HEK293T (cell line): ENCODE data around the gene TAF1C.

Experiments used
- CTCF ChIA-PET: fragments of 350-600 bp; formaldehyde crosslinking; extraction: SDS; loops from one replicate; lab custom pipeline; 2021; ENCODE audit warnings: antibody characterized with exemption, inconsistent platforms; lab: Yijun Ruan, JAX
- POLR2A ChIA-PET: fragments of 350-600 bp; formaldehyde crosslinking; extraction: SDS; loops from one replicate; lab custom pipeline; 2020; ENCODE audit warnings: antibody characterized with exemption, inconsistent platforms; lab: Yijun Ruan, JAX
- DNase-seq: peaks from one replicate; pipeline ENCODE4 v3.0.0; 2012; ENCODE audit warnings: mixed read lengths; ENCODE audit errors: extremely low spot score
- ARNT ChIP-seq: fragments of 450-650 bp; IDR thresholded peaks from 2 replicates; pipeline ENCODE4 v1.6.1; 2017; ENCODE audit warnings: mild to moderate bottlenecking
- BHLHE40 ChIP-seq: fragments of 450-650 bp; IDR thresholded peaks from 2 replicates; pipeline ENCODE4 v1.6.1; 2016; ENCODE audit warnings: mild to moderate bottlenecking, moderate library complexity, borderline replicate concordance
- CTBP1 ChIP-seq: fragments of 450-650 bp; IDR thresholded peaks from 2 replicates; pipeline ENCODE4 v1.6.1; 2016; ENCODE audit warnings: borderline replicate concordance
- ELF4 ChIP-seq: fragments of 450-650 bp; IDR thresholded peaks from 2 replicates; pipeline ENCODE4 v1.6.1; 2017; ENCODE audit warnings: antibody characterized with exemption
- FOXA1 ChIP-seq: fragments of 450-650 bp; IDR thresholded peaks from 2 replicates; pipeline ENCODE4 v1.6.1; 2016; ENCODE audit warnings: mild to moderate bottlenecking
- FOXK2 ChIP-seq: fragments of 450-650 bp; IDR thresholded peaks from 2 replicates; pipeline ENCODE4 v1.6.1; 2016; ENCODE audit warnings: mild to moderate bottlenecking
- FOXM1 ChIP-seq: fragments of 450-650 bp; IDR thresholded peaks from 2 replicates; pipeline ENCODE4 v1.6.1; 2017; ENCODE audit warnings: mild to moderate bottlenecking, borderline replicate concordance
- HDGF ChIP-seq: fragments of 450-650 bp; IDR thresholded peaks from 2 replicates; pipeline ENCODE4 v1.6.1; 2017; ENCODE audit warnings: antibody characterized with exemption, borderline replicate concordance
- L3MBTL2 ChIP-seq: fragments of 450-650 bp; conservative IDR thresholded peaks from 2 replicates; pipeline ENCODE4 v1.6.1; 2016; ENCODE audit warnings: mild to moderate bottlenecking
- LEF1 ChIP-seq: fragments of 450-650 bp; IDR thresholded peaks from 2 replicates; pipeline ENCODE4 v1.6.1; 2017; ENCODE audit warnings: mild to moderate bottlenecking, borderline replicate concordance
- NFRKB ChIP-seq: fragments of 450-650 bp; IDR thresholded peaks from 2 replicates; pipeline ENCODE4 v1.6.1; 2016; ENCODE audit warnings: mild to moderate bottlenecking, moderate library complexity
- SP1 ChIP-seq: fragments of 450-650 bp; IDR thresholded peaks from 2 replicates; pipeline ENCODE4 v1.6.1; 2017
- SUZ12 ChIP-seq: fragments of 450-650 bp; IDR thresholded peaks from 2 replicates; pipeline ENCODE4 v1.6.1; 2016; ENCODE audit warnings: mild to moderate bottlenecking
- TARDBP ChIP-seq: fragments of 450-650 bp; IDR thresholded peaks from 2 replicates; pipeline ENCODE4 v1.6.1; 2016
- ZNF384 ChIP-seq: fragments of 450-650 bp; IDR thresholded peaks from 2 replicates; pipeline ENCODE4 v1.6.1; 2016
- TF ChIP-seq, protein P1 (sequence below): fragments of 450-650 bp; IDR thresholded peaks from 2 replicates; pipeline ENCODE4 v1.6.1; 2016

The TAF1C gene

DNA sequence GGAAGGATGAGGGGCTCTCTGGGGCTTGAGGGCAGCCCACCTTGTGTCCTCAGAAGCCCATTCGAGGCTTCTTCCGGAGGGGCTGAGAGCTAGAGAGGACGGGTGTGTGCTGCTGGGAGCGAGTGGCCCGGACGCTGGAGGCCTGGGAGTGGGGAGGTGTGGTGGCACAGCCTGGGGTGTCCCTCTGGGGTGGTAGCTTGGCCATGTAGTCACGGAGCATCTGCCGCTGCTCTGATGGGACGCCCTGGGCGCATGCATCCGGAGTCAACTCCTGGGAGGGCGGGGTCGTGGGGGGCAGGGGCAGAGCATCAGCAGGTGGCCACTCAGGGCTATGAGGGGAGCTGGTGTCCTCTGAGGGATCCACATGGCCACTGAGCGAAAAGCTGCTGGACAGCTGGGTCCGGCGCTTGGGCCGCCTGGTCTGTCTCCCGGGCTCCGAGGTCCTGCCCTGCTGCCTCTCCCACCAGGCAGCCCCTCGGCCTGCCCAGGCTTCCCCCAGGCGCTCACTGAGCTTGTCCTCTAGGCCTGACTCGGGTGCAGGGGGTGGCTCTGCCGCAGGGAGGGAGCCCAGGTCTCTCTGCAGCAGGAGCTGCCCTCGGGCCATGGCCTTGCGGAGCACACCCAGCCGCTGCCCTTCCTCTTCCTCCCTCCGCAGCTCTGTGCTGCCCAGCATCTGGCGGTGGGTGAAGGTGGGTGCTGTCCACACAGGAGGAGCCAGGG lies 7.8 kb downstream of the TAF1C start:
- CTCF ChIA-PET = interaction anchor here (0.7 to 2.2 kb wide), 3 partner anchors 8 to 222 kb away, joined by 3 to 8 read pairs (median 3); partner anchors contain the start of gene TAF1C

DNA sequence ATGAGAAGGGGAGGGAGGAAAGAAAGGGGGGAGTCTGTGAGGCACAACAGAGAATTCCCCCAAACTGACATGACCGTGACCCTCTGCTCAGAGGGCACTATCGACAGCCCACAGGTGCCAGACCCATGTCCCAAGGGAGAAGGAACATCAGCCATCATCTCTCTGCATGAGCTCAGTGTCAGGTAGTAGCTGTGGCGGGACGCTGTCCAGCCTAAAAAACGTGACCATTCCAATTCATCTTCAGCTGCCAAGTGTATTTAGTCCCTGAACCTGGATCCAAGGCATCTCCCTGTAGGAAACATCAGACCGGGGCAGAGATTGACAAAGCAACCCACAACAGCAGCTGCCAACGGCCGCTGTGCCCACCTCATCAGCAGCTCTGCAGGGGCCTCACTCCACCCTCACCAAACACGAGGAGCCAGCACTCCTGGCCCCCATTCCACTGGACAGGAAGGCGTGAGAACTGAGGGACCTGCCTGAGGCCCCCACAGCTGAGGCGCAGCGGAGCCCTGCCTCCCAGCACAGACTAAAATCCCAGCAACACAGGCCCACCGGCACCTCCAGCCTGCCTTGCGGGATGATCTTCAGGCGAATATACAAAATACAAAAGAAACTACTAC lies 8.6 kb downstream of the TAF1C start:
- CTCF ChIA-PET = interaction anchor here (0.7 to 2.2 kb wide), 3 partner anchors 9 to 221 kb away, joined by 3 to 8 read pairs (median 3); partner anchors contain the start of gene TAF1C
- DNase-seq = no peak
- POLR2A ChIA-PET = interaction anchor here (1.5 to 2.0 kb wide), 3 partner anchors 9 to 62 kb away, joined by 7 read pairs; partner anchors contain the start of genes MBTPS1 and TAF1C
- no peak for TF ChIP-seq ELF4

More for the DNA sequence above, 7.8 kb downstream of the TAF1C start:
- DNase-seq = no peak
- POLR2A ChIA-PET = interaction anchor here (1.0 to 1.5 kb wide), 2 partner anchors 12 to 62 kb away, joined by 3 to 7 read pairs; partner anchors contain the start of gene MBTPS1
- no peak for TF ChIP-seq FOXM1
- TF ChIP-seq CTBP1 = no peak
- TF ChIP-seq SUZ12 = no peak
- TF ChIP-seq NFRKB = no peak
- TF ChIP-seq HDGF = no peak

DNA sequence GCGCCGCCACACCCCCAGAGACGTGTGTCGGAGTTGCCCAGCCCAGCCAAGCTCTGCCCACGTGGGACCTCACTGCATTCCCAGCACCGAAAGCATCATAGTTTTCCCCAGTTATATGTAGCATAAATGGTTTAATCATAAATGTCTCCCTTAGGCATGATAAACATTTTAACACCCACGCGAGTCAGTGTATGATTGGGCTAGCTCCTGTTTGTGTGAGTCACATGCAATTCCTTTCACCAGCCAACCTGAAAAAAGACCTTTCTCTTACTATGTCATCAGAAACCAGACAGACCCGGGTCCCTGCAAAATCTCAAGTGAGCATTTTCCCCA lies 9.2 kb downstream of the TAF1C start:
- POLR2A ChIA-PET = interaction anchor here (1.5 to 2.0 kb wide), 2 partner anchors 9 to 61 kb away, joined by 7 read pairs; partner anchors contain the start of genes MBTPS1 and TAF1C
- no peak for TF ChIP-seq ZNF384
- CTCF ChIA-PET = interaction anchor here (1.0 to 2.2 kb wide), 2 partner anchors 9 to 62 kb away, joined by 4 to 8 read pairs; partner anchors contain the start of gene TAF1C
- DNase-seq = no peak

DNA sequence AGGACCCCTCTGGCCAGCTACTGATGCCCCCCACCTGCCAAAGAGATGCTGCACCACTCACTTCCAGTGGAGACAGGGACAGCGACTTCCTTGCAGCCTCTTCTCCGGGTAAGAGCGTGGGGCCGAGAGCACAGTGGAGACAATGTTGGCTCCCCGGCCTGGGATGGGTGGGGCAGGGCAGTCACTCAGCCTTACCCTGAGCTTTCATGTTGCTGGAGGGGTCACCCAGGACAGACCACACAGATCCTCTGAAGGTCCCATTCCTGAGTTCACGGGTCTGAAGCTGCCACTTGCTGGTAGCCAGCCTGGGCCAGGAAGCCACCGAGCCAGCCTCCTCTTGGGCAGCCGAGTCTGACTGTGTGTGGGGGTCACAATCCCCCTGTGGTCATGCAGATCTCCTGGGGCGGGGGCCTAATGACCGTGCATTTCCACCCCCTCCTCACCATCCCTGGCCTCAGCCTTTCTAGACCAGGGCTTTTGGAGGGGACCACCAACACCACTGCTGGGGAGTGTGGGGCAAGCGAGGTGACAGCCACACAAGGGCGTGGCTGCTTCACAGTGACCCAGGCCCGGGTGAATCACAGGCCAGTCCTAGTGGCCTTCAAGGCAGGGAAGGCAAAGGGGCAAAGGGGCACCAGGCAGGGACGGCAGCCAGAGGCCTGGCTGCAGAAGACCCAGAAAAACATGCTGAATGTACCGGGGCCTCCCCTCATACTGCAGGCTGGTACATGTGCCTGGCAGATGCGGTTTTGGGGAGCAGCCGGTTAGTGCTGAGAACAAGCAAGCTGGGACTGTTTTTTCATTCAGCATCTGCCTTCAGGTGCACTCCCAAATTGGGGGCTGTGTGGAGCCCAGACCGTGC lies 10.4 kb downstream of the TAF1C start:
- no peak for DNase-seq
- CTCF ChIA-PET = interaction anchor here (1.3 to 2.0 kb wide), 2 partner anchors 10 to 92 kb away, joined by 5 to 7 read pairs; partner anchors contain the start of gene TAF1C
- no peak for TF ChIP-seq NFRKB
- TF ChIP-seq, protein P1, sequence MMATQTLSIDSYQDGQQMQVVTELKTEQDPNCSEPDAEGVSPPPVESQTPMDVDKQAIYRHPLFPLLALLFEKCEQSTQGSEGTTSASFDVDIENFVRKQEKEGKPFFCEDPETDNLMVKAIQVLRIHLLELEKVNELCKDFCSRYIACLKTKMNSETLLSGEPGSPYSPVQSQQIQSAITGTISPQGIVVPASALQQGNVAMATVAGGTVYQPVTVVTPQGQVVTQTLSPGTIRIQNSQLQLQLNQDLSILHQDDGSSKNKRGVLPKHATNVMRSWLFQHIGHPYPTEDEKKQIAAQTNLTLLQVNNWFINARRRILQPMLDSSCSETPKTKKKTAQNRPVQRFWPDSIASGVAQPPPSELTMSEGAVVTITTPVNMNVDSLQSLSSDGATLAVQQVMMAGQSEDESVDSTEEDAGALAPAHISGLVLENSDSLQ = no peak
- TF ChIP-seq SUZ12 = no peak
- TF ChIP-seq FOXM1 = no peak
- TF ChIP-seq FOXA1 = no peak
- no peak for TF ChIP-seq FOXK2
- no peak for TF ChIP-seq LEF1
- no peak for TF ChIP-seq SP1
- TF ChIP-seq BHLHE40 = no peak
- TF ChIP-seq TARDBP = no peak
- no peak for TF ChIP-seq HDGF
- TF ChIP-seq CTBP1 = no peak
- TF ChIP-seq L3MBTL2 = no peak
- TF ChIP-seq ELF4 = no peak
- TF ChIP-seq ZNF384 = no peak
- no peak for TF ChIP-seq ARNT
- POLR2A ChIA-PET = interaction anchor here (1.0 to 2.0 kb wide), 4 partner anchors 11 to 60 kb away, joined by 3 to 7 read pairs (median 5); partner anchors contain the start of genes DNAAF1, HSDL1, MBTPS1 and TAF1C

DNA sequence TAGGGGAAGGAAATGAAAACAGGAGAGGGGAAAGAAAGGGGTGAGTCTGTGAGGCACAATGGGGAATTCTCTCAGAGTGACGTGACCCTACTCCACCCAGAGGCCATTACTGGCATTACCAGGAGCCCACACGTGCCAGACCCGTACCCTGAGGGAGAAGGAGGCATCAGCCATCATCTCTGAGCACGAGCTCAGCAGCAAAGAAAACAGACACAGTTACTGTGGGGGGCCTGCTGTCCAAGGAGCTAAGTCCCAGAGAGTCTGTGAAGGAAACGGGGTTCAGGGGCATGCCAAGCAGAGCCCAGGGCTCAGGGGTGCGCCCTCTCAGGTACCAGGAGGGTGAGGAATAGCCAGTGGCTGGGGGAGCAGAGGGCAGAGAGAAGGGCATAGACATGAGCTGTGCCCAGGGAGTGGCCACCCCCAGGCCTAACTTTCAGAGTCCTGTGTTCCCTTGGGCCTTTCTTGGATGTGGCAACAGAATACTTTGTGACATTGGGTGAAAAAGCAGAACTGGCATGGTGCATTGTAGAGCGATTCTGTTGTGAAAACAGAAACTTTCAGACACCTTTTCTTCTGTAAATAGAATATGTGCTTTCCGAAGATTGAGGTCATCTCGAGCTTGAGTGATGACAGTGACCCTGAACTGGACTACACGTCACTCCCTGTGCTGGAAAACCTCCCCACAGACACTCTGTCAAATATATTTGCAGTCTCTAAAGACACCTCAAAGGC lies 11.3 kb downstream of the TAF1C start:
- ChIA-PET POLR2A (interaction anchor here (1.0 to 1.3 kb wide), 2 partner anchors 20 to 30 kb away, joined by 3 read pairs; partner anchors contain the start of genes DNAAF1 and HSDL1), CTCF (interaction anchor here (1.3 to 2.0 kb wide), 2 partner anchors 11 to 91 kb away, joined by 5 to 7 read pairs; partner anchors contain the start of gene TAF1C)
- peak; percentile 42 for DNase-seq
- no peak for TF ChIP-seq FOXM1
- no peak for TF ChIP-seq HDGF
- no peak for TF ChIP-seq SUZ12

DNA sequence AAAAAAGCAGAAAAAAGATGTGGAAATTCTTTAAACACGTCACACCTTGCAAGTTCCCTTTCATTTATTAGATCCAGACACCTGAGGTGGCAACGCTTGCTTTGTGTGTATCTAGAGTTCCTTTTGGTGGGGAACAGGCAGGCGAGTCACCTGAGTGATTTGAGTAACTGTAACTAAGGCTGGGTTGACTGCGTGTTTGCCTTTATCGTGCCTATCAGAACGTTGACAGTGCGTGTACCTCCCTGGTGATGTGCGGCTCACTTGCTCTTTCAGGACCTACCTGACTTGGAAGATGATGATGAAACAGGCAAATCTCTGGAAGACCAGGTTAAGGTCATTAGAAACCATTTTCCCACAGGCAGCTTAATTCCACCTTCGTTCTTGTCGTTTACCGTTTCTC lies 12.5 kb downstream of the TAF1C start:
- TF ChIP-seq BHLHE40 (no peak), FOXK2 (no peak), TARDBP (no peak), FOXM1 (no peak), LEF1 (no peak)
- CTCF ChIA-PET = no interaction called here
- no peak for DNase-seq
- POLR2A ChIA-PET = no interaction called here
